Stimulated activated CD8-positive, alpha-beta memory T cell treated with anti-CD3 and anti-CD28 coated beads, Interleukin-12 subunit alpha, Interleukin-12 subunit beta, amount 100 ng/mL, for 24 hours (primary cell): Measurements from ENCODE around the gene HCK.
"Not testable (repeated sequence)": the region's sequence is repeated elsewhere in the genome, so short reads cannot be mapped to it uniquely, and the experiment has no call there.

Experiments
- DNase-seq: peaks from one replicate; pipeline ENCODE4 v3.0.0-alpha.2; 2020; ENCODE audit errors: extremely low read depth

The HCK gene

GRCh38 chr20:32108814-32109391 is 56.9 kb downstream of the HCK start:
- no peak for DNase-seq

GRCh38 chr20:32109392-32110172 is 57.5 kb downstream of the HCK start, which contains the start of gene TM9SF4:
Gene TM9SF4 (plus strand): TSS chr20:32109714. CDS start chr20:32109741, 27 bp downstream.
- peak; percentile 77 for DNase-seq

- DNase-seq, result no peak
Observed at GRCh38 chr20:32110173-32110704, 58.2 kb downstream of the HCK start.

GRCh38 chr20:32110727-32111126 is 58.7 kb downstream of the HCK start:
- DNase-seq, result no peak

- no peak for DNase-seq
Observed at GRCh38 chr20:32111156-32111686, 59.2 kb downstream of the HCK start.

- DNase-seq, result no peak
Observed at GRCh38 chr20:32111753-32112152, 59.7 kb downstream of the HCK start.

GRCh38 chr20:32112841-32113240 is 60.8 kb downstream of the HCK start:
- no peak for DNase-seq

- DNase-seq, result no peak
Observed at GRCh38 chr20:32113591-32114260, 61.7 kb downstream of the HCK start.

- DNase-seq, result no peak
Observed at GRCh38 chr20:32114305-32114960, 62.4 kb downstream of the HCK start.

GRCh38 chr20:32115211-32115767 is 63.2 kb downstream of the HCK start:
- DNase-seq, result no peak

GRCh38 chr20:32116079-32116521 is 64.1 kb downstream of the HCK start:
- no peak for DNase-seq

- not testable (repeated sequence) for DNase-seq
Observed at GRCh38 chr20:32116796-32117195, 64.8 kb downstream of the HCK start.

- DNase-seq, result not testable (repeated sequence)
Observed at GRCh38 chr20:32118427-32118826, 66.4 kb downstream of the HCK start.

- no peak for DNase-seq
Observed at GRCh38 chr20:32119734-32120133, 67.7 kb downstream of the HCK start.

GRCh38 chr20:32121908-32122307 is 69.9 kb downstream of the HCK start:
- not testable (repeated sequence) for DNase-seq

GRCh38 chr20:32123088-32123487 is 71.0 kb downstream of the HCK start:
- no peak for DNase-seq

- DNase-seq, result no peak
Observed at GRCh38 chr20:32124916-32125454, 72.9 kb downstream of the HCK start.

- no peak for DNase-seq
Observed at GRCh38 chr20:32125506-32125905, 73.5 kb downstream of the HCK start.

GRCh38 chr20:32126919-32127318 is 74.9 kb downstream of the HCK start:
- DNase-seq, result no peak

- DNase-seq, result no peak
Observed at GRCh38 chr20:32127347-32127746, 75.3 kb downstream of the HCK start.

GRCh38 chr20:32128167-32128566 is 76.1 kb downstream of the HCK start:
- no peak for DNase-seq
